SU-DHL-6 (cell line): ENCODE data around the gene BANP.

ENCODE experiments used
- CTCF ChIP-seq: fragments of 200-600 bp; sonication (generic); IDR thresholded peaks from one replicate; pipeline ENCODE4 v1.5.1; 2017; ENCODE audit warnings: antibody characterized with exemption, mild to moderate bottlenecking, low read length, moderate library complexity; ENCODE audit not compliant: insufficient read depth, poor library complexity, severe bottlenecking
- EZH2phosphoT487 ChIP-seq: fragments of 200-600 bp; sonication (generic), shearing (Covaris generic); conservative IDR thresholded peaks from 2 replicates; pipeline ENCODE4 v1.6.1; 2018; ENCODE audit warnings: mild to moderate bottlenecking, antibody characterized with exemption, low read length, moderate library complexity, mixed read lengths

- TF ChIP-seq CTCF (no peak), EZH2phosphoT487 (no peak)
Observed at GRCh38 chr16:88066234-88066633, 115.0 kb downstream of the BANP start.
